K562 (cell line): ENCODE results near the gene CCL8.

Source experiments
- EHMT2 ChIP-seq: fragments of 450-650 bp; IDR thresholded peaks from 2 replicates; pipeline ENCODE4 v1.6.1; 2018; ENCODE audit warnings: antibody characterized with exemption
- FOXJ3 ChIP-seq: sonication (generic); formaldehyde crosslinking; IDR thresholded peaks from 2 replicates; pipeline ENCODE4 v1.4.0; 2020; ENCODE audit warnings: mild to moderate bottlenecking, missing genetic modification reagents
- FOXM1 ChIP-seq, 2 experiments: fragments of 450-650 bp in 1 of 2; sonication (generic) in 1 of 2; formaldehyde crosslinking in 1 of 2; IDR thresholded peaks; 2 replicates each; pipeline versions ENCODE4 v1.6.1 to v1.9.0; 2017 to 2022; ENCODE audit warnings: low read depth in 2 of 2, mild to moderate bottlenecking in 2 of 2, missing genetic modification reagents in 1 of 2, moderate library complexity in 1 of 2
- RCOR1 ChIP-seq, 2 experiments: IDR thresholded peaks; 2 replicates each; pipeline ENCODE4 v1.6.1; 2012; ENCODE audit warnings: low read depth in 2 of 2, low read length in 2 of 2, borderline replicate concordance in 1 of 2, improper control_type of control experiment in 1 of 2
- SOX6 ChIP-seq: fragments of 450-650 bp; IDR thresholded peaks from 2 replicates; pipeline ENCODE4 v1.6.1; 2014; ENCODE audit warnings: mild to moderate bottlenecking

GRCh38 chr17:34367486-34368195 is 48.4 kb downstream of the CCL8 start:
- TF ChIP-seq FOXJ3 (CRISPR knock-in tag) (no peak), RCOR1 (IDR thresholded peaks at IDR 0.05; ENCODE audit: borderline replicate concordance in 1 of 2, low read depth in 2 of 2, low read length in 2 of 2) (no peak), EHMT2 (no peak), FOXM1 (IDR thresholded peaks at IDR 0.05; ENCODE audit: low read depth) (no peak), FOXM1 (CRISPR knock-in tag; IDR thresholded peaks at IDR 0.05; ENCODE audit: low read depth) (no peak), SOX6 (no peak)
